Hepatocyte (in vitro differentiated cells): ENCODE data around the gene SAPCD2. TPM values are rescaled to one million over a fixed set of nuclear protein-coding genes. Genes with fewer than 3 reads are reported as not detected.
A peak's percentile ranks its signal among the peaks of the same experiment; 100 is the strongest.

Source experiments
- DNase-seq: peaks from one replicate; pipeline ENCODE4 v3.0.0-alpha.2; 2016; ENCODE audit warnings: low spot score
- H2AFZ ChIP-seq: fragments of 200-600 bp; sonication (generic); 2 replicates; pipeline ENCODE4 v1.6.0; 2016; ENCODE audit warnings: antibody characterized with exemption, mild to moderate bottlenecking
- H3K27ac ChIP-seq: fragments of 200-600 bp; sonication (generic); 2 replicates; pipeline ENCODE4 v1.5.1; 2016; ENCODE audit warnings: mild to moderate bottlenecking
- H3K27me3 ChIP-seq: fragments of 200-600 bp; sonication (generic); 2 replicates; pipeline ENCODE4 v1.6.1; 2016
- H3K36me3 ChIP-seq: fragments of 200-600 bp; sonication (generic); replicated peaks from 2 replicates; pipeline ENCODE4 v1.5.1; 2016; ENCODE audit warnings: low read depth; ENCODE audit not compliant: insufficient read depth
- H3K4me1 ChIP-seq: fragments of 200-600 bp; sonication (generic); 2 replicates; pipeline ENCODE4 v1.5.1; 2016; ENCODE audit warnings: mild to moderate bottlenecking, moderate library complexity; ENCODE audit not compliant: insufficient read depth
- H3K4me2 ChIP-seq: fragments of 200-600 bp; sonication (generic); 2 replicates; pipeline ENCODE4 v1.6.0; 2016
- H3K4me3 ChIP-seq: fragments of 200-600 bp; sonication (generic); 2 replicates; pipeline ENCODE4 v1.5.1; 2016; ENCODE audit warnings: mild to moderate bottlenecking
- H3K79me2 ChIP-seq: fragments of 200-600 bp; sonication (generic); 2 replicates; pipeline ENCODE4 v1.6.0; 2017; ENCODE audit warnings: mild to moderate bottlenecking
- H3K9me2 ChIP-seq: fragments of 200-600 bp; sonication (generic); replicated peaks from 2 replicates; pipeline ENCODE4 v1.6.0; 2017; ENCODE audit warnings: mild to moderate bottlenecking; ENCODE audit not compliant: insufficient read depth
- H3K9me3 ChIP-seq: fragments of 200-600 bp; sonication (generic); 2 replicates; pipeline ENCODE4 v1.5.1; 2016; ENCODE audit warnings: low read depth, mild to moderate bottlenecking
- H4K20me1 ChIP-seq: fragments of 200-600 bp; sonication (generic); 2 replicates; pipeline ENCODE4 v1.6.0; 2016; ENCODE audit warnings: mild to moderate bottlenecking; ENCODE audit not compliant: insufficient read depth, poor library complexity, severe bottlenecking
- EZH2 ChIP-seq: fragments of 200-600 bp; sonication (generic); IDR thresholded peaks from 2 replicates; pipeline ENCODE4 v1.6.1; 2016; ENCODE audit warnings: antibody characterized with exemption, mild to moderate bottlenecking, borderline replicate concordance
- EZH2phosphoT487 ChIP-seq: fragments of 200-600 bp; sonication (generic); IDR thresholded peaks from one replicate; pipeline ENCODE4 v1.6.1; 2018; ENCODE audit warnings: antibody characterized with exemption, mild to moderate bottlenecking, low read depth, moderate library complexity; ENCODE audit not compliant: unreplicated experiment, severe bottlenecking
- WGBS: methylation state at CpG from one replicate; pipeline ENCODE4 v1.1.6; 2016; ENCODE audit warnings: low lambda C conversion rate; ENCODE audit errors: missing lambda C conversion rate; 5-methylcytosine and 5-hydroxymethylcytosine counted together
- polyA plus RNA-seq: library from polyadenylated mRNA; unstranded; fragments of >200 nt; fragmentation: Nextera tagmentation; extraction: Ambion mirVana; gene quantifications from 2 replicates; pipeline ENCODE4 v1.2.1, GENCODE V29; 2016
- total RNA-seq: library from RNA; depleted of rRNA; stranded (reverse); fragments of >200 nt; gene quantifications from 2 replicates; pipeline ENCODE4 v1.2.3, GENCODE V29; 2014
- TF ChIP-seq, protein P1 (sequence below): fragments of 200-600 bp; sonication (generic); IDR thresholded peaks from 2 replicates; pipeline ENCODE4 v1.5.1; 2016; ENCODE audit warnings: antibody characterized with exemption, mild to moderate bottlenecking; ENCODE audit not compliant: poor library complexity

Gene SAPCD2
- total and polyA plus RNA-seq, 2 experiments from 2014 or later: 4.8 to 7.5 TPM

DNA sequence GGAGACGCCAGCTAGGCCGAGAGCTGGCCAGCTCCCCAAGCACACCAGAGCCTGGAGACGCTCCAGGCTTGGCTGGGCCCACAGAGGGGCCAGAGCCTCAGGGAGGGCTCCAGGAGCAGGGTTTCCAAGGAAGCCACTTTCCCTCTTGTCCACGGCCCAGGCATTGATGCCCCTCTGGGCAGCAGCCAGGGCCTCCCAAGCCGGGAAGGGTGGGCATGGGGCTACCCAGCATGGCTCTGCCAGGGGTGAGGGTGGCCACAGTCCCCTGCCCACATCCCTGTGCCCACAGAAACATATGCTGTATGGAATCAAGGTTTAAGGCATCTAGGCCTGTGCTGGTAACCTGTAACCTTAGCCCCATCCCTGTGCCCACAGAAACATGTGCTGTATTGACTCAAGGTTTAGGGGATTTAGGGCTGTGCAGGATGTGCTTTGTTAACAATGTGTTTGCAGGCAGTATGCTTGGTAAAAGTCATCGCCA is 45.7 kb upstream of the SAPCD2 start:
- Histone ChIP-seq H3K27me3 (no peaks in the 10 kb centered on the region), H3K27ac (peak overlapping the region; percentile 84), H3K36me3 (no peaks in the 10 kb centered on the region), H3K4me2 (peak overlapping the region; percentile 99), H3K9me2 (no peaks in the 10 kb centered on the region), H3K9me3 (no peaks in the 10 kb centered on the region), H3K4me1 (peaks cover 37% of the 10 kb centered on the region), H2AFZ (no peak overlapping the region), H3K79me2 (peaks cover 3% of the 10 kb centered on the region), H3K4me3 (no peak overlapping the region), H4K20me1 (no peaks in the 10 kb centered on the region)
- no peak for TF ChIP-seq EZH2
- TF ChIP-seq EZH2phosphoT487: no peak
- TF ChIP-seq, protein P1, sequence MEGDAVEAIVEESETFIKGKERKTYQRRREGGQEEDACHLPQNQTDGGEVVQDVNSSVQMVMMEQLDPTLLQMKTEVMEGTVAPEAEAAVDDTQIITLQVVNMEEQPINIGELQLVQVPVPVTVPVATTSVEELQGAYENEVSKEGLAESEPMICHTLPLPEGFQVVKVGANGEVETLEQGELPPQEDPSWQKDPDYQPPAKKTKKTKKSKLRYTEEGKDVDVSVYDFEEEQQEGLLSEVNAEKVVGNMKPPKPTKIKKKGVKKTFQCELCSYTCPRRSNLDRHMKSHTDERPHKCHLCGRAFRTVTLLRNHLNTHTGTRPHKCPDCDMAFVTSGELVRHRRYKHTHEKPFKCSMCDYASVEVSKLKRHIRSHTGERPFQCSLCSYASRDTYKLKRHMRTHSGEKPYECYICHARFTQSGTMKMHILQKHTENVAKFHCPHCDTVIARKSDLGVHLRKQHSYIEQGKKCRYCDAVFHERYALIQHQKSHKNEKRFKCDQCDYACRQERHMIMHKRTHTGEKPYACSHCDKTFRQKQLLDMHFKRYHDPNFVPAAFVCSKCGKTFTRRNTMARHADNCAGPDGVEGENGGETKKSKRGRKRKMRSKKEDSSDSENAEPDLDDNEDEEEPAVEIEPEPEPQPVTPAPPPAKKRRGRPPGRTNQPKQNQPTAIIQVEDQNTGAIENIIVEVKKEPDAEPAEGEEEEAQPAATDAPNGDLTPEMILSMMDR: no peak
- 47% methylated on average over 6 of the region's 6 CpGs for WGBS
- no peak for DNase-seq

DNA sequence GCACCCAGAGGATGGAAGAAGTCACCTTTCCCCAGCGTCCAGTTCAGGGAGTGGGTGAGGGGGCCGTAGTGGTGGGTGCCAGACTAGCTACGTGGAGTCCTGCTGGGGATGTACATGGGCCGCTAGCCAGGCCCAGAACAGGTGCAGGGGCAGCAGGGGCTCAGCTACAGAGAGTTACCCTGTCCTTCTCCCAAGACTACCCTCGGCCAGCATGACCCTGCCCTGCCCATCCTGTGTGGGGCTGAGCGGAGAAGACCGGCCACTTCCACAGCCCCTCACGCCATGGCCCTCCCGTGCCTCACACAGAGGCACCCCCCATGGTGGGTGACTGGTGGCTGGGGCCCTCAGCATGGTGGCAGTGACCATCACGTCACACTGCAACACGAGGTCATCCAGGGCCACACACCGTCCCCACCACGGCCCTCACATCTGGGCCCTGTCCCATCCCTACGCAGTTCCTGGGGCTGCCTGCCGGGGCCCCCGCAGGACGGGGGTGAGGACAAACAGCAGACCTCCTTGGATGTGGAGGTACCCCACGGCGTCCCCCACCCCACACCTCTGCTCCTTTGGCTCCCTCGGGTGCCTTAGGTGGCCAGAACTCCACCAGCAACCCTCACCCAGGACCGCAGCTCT is 45.2 kb upstream of the SAPCD2 start:
- Histone ChIP-seq H3K4me3 (no peak overlapping the region), H3K27me3 (no peaks in the 10 kb centered on the region), H2AFZ (no peak overlapping the region), H3K9me3 (no peaks in the 10 kb centered on the region), H3K9me2 (no peaks in the 10 kb centered on the region), H4K20me1 (no peaks in the 10 kb centered on the region), H3K36me3 (no peaks in the 10 kb centered on the region), H3K27ac (peak overlapping the region; percentile 84), H3K79me2 (peaks cover 3% of the 10 kb centered on the region), H3K4me1 (peaks cover 37% of the 10 kb centered on the region), H3K4me2 (peak overlapping the region; percentile 99)
- no peak for DNase-seq
- no peak for TF ChIP-seq EZH2phosphoT487
- TF ChIP-seq EZH2: no peak
- TF ChIP-seq, protein P1: no peak
- 90% methylated on average over 20 of the region's 21 CpGs for WGBS

DNA sequence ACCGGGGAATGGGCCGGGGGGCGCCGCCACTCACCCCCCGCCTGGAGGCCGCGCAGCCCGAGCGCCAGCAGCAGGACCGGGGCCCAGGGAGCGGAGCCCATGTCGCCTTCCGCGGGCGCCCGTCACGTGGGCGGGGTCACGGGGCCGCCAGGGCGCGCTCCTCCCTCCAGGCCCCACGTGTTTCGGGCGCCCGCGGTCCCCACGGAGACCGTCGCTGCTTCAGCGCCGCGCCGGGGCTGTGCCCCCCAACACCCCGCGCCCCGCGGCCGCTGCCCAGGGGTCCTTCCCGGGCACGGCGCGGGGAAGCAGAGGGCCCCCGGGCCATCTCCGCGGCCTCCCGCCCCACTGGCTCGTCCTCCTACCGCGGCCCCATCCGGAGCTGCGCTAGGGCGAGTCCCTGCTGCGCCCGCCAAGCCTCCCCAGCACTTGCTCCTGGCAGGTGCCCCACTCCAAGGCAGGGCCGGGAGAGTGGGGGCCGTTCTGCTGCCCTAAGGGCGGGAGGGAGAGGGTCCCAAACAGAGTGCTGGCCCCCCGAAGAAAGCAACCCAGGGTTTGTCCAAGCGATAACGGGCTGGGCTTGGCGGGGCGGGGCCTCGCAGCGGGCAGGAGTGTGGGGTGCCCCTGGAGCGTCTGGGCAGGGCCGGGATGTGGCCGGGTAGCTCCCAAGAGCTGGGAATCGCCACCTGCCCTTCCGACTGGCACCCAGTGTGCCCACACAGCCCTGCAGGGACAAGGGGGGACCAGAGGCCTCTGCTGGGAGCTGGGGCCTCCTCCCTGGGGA is 44.4 kb upstream of the SAPCD2 start, which contains the start of gene DPP7:
Gene DPP7 (minus strand): TSS at position 121 of the 781 bp plus-strand sequence. CDS start 20 bp downstream, at position 101.
- H3K4me2 ChIP-seq: peak within 1 kb of the TSS; percentile 99
- H3K4me1 ChIP-seq: peaks cover 37% of the 10 kb centered on the region
- H3K36me3 ChIP-seq: no peaks in the 10 kb centered on the region
- no peaks in the 10 kb centered on the region for H3K9me2 ChIP-seq
- H3K9me3 ChIP-seq: no peaks in the 10 kb centered on the region
- WGBS: 32% methylated on average over 18 of the region's 70 CpGs
- H3K27me3 ChIP-seq: no peaks in the 10 kb centered on the region
- peak within 1 kb of the TSS; percentile 84 for H3K27ac ChIP-seq
- no peaks in the 10 kb centered on the region for H4K20me1 ChIP-seq
- TF ChIP-seq EZH2phosphoT487 (no peak), EZH2 (no peak)
- TF ChIP-seq, protein P1: no peak
- peaks cover 3% of the 10 kb centered on the region for H3K79me2 ChIP-seq
- peak within 1 kb of the TSS; percentile 45 for H3K4me3 ChIP-seq
- H2AFZ ChIP-seq: peak within 1 kb of the TSS; percentile 68
- DNase-seq: peak; percentile 82
